ENCODE data around the gene GDPD4. TPM values are rescaled to one million over a fixed set of nuclear protein-coding genes. Genes with fewer than 3 reads are reported as not detected.

The GDPD4 gene
- total and polyA plus RNA-seq, 10 donors = 0.07 to 1.6 (median 0.22) TPM; not detected in 6

DNA sequence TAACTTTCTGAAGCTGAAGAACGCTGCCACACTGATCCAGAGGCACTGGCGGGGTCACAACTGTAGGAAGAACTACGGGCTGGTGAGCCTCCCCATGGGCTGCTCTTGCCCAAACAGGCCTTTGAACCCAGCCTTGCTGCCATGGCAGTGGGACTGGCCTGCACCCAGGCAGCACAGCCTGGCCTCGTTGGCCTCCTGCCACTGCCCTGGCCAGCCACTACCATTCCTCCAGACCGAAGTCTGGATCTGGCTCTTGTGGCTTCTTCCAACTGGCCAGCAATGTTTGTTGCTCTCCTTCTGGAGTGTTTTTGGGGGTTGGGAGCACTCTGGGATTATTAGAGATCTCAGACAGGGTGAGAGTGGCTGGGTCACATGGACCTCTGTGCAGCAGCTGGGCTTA, 122.4 kb downstream of the GDPD4 start:
- peaks cover 0 to 58% (median 0%) of the 10 kb centered on the region in 6 donors for H3K36me3 ChIP-seq
- 78 to 93% (median 88%) methylated on average over 5 of the region's 5 CpGs for WGBS, 5 donors
- H3K4me1 ChIP-seq = peaks cover 0 to 29% (median 22%) of the 10 kb centered on the region in 6 donors
- no peak for DNase-seq
- TF ChIP-seq CTCF (IDR thresholded peaks at IDR 0.05 in 8 of 11, conservative IDR thresholded peaks at IDR 0.05 in 3 of 11) (no peak), POLR2A (IDR thresholded peaks at IDR 0.05) (no peak), POLR2AphosphoS5 (IDR thresholded peaks at IDR 0.05) (no peak)
- intact Hi-C loops (cut with DNase I; ENCODE audit: low total_unique reads) = no loop called here
- no peaks in the 10 kb centered on the region for H3K9me3 ChIP-seq
- H3K27ac ChIP-seq = no peak overlapping the region
- H3K27me3 ChIP-seq (replicated peaks in 1 of 7) = no peaks in the 10 kb centered on the region
- H3K4me3 ChIP-seq = no peak overlapping the region

DNA sequence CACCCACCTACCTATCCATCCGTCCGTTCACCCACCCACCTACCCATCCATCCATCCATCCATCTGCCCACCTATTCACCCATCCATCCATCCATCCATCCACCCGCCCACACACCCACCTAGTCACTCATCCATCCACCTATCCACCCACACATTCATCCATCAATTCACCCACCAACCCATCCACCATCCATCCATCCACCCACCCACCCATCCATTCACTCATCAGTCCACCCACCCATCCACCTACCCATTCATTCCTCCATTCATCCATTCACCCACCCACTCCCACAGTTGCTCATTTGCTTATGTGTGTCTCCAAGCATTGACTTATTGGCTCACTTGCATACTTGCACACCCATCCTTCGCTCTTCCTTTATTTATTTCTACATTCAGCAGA, 123.3 kb downstream of the GDPD4 start:
- no peak for TF ChIP-seq POLR2A (IDR thresholded peaks at IDR 0.05)
- TF ChIP-seq POLR2AphosphoS5 (IDR thresholded peaks at IDR 0.05) = no peak
- no peak for TF ChIP-seq CTCF (IDR thresholded peaks at IDR 0.05 in 8 of 11, conservative IDR thresholded peaks at IDR 0.05 in 3 of 11)
- 88 to 98% (median 96%) methylated on average over 4 of the region's 4 CpGs for WGBS, 5 donors
- intact Hi-C loops (cut with DNase I; ENCODE audit: low total_unique reads) = no loop called here

GRCh38 chr11:77176996-77177395, 124.5 kb downstream of the GDPD4 start:
- intact Hi-C loops (cut with DNase I; ENCODE audit: low total_unique reads) = no loop called here
- no peak for DNase-seq
- WGBS, 5 donors = 79 to 93% (median 86%) methylated on average over 8 to 9 of the region's 9 CpGs
- Histone ChIP-seq H3K4me1 (peaks cover 0 to 49% (median 31%) of the 10 kb centered on the region in 6 donors), H3K9me3 (no peaks in the 10 kb centered on the region), H3K27ac (peak overlapping the region in 1 of 8 donors; percentile 82), H3K27me3 (replicated peaks in 1 of 7) (no peaks in the 10 kb centered on the region), H3K36me3 (peaks cover 0 to 38% (median 0%) of the 10 kb centered on the region in 6 donors), H3K4me3 (no peak overlapping the region)
- TF ChIP-seq POLR2A (IDR thresholded peaks at IDR 0.05) = no peak
- TF ChIP-seq CTCF (IDR thresholded peaks at IDR 0.05 in 8 of 11, conservative IDR thresholded peaks at IDR 0.05 in 3 of 11) = no peak

More for the DNA sequence above, 123.3 kb downstream of the GDPD4 start:
- H3K4me3 ChIP-seq = no peak overlapping the region
- H3K4me1 ChIP-seq = peaks cover 0 to 38% (median 27%) of the 10 kb centered on the region in 6 donors
- no peaks in the 10 kb centered on the region for H3K9me3 ChIP-seq
- no peak for DNase-seq
- no peaks in the 10 kb centered on the region for H3K27me3 ChIP-seq (replicated peaks in 1 of 7)
- H3K36me3 ChIP-seq = peaks cover 0 to 49% (median 0%) of the 10 kb centered on the region in 6 donors
- no peak overlapping the region for H3K27ac ChIP-seq

DNA sequence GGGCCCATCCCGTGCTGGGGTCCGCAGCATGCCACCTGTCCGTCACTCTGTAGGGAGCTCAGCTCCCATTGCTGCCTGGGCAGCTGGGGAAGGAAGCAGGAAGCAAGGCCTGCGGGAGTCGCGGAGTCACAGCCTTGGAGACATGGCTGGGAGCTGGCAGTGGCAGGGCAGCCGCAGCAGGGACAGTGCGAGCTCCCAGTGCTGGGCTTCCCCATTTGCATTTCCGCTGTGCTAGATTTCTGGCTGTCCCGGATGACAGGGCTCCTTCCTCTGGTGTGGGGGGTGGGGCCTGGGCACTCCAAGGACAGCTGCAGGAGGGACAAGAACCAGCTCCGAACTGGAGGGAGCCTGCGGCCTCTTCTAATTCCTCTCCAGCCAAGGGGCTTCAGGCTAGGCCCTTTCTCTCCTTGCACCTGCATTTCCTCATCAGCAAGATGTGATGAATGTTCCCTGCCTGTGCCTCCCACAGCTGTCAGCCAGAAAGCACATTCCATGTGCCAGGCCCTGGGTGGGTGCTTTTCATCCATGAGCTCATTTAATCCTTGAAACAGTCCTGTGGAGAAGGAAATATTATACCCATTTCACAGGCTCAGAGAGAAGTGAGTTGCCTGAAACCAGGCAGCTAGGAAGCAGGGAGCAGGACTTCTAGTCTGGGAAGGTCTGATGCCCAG, 125.5 kb downstream of the GDPD4 start:
- no peak for TF ChIP-seq POLR2A (IDR thresholded peaks at IDR 0.05)
- no peak for TF ChIP-seq CTCF (IDR thresholded peaks at IDR 0.05 in 8 of 11, conservative IDR thresholded peaks at IDR 0.05 in 3 of 11)
- peak; percentile 61 to 83 (median 77) for TF ChIP-seq POLR2AphosphoS5 (IDR thresholded peaks at IDR 0.05)
- H3K36me3 ChIP-seq = peaks cover 0 to 28% (median 0%) of the 10 kb centered on the region in 6 donors
- peaks cover 0 to 54% (median 33%) of the 10 kb centered on the region in 6 donors for H3K4me1 ChIP-seq
- peak overlapping the region in 5 of 8 donors; percentile 2 to 47 (median 23) for H3K4me3 ChIP-seq
- intact Hi-C loops (cut with DNase I; ENCODE audit: low total_unique reads) = no loop called here
- 12 to 35% (median 16%) methylated on average over 3 to 12 of the region's 12 CpGs for WGBS, 5 donors
- H3K9me3 ChIP-seq = no peaks in the 10 kb centered on the region
- peak; percentile 86 for DNase-seq
- H3K27me3 ChIP-seq (replicated peaks in 1 of 7) = no peaks in the 10 kb centered on the region
- H3K27ac ChIP-seq = peak overlapping the region in 6 of 8 donors; percentile 13 to 82 (median 61)

All from spleen (tissue), 11 donors.